Adrenal gland (tissue), 5 donors: ENCODE data around the gene TNNT3.

Source experiments
- CTCF ChIP-seq, 6 experiments: fragments of 450-650 bp in 4 of 6; fragments of 200-600 bp in 2 of 6; sonication (generic) in 1 of 6; IDR thresholded peaks; 1 replicate in 5 of 6; 2 replicates in 1 of 6; pipeline versions ENCODE4 v1.5.1 to v1.8.0; 2016 to 2021; ENCODE audit warnings: antibody characterized with exemption in 6 of 6, mild to moderate bottlenecking in 2 of 6, moderate library complexity in 1 of 6
- POLR2A ChIP-seq, 2 donors: fragments of 450-650 bp; IDR thresholded peaks; one replicate each; pipeline ENCODE4 v1.6.1; 2017; ENCODE audit warnings: antibody characterized with exemption in 2 of 2, mild to moderate bottlenecking in 2 of 2, moderate library complexity in 1 of 2
- donor health status: DM: no; HTN: no; CAD: no.

DNA sequence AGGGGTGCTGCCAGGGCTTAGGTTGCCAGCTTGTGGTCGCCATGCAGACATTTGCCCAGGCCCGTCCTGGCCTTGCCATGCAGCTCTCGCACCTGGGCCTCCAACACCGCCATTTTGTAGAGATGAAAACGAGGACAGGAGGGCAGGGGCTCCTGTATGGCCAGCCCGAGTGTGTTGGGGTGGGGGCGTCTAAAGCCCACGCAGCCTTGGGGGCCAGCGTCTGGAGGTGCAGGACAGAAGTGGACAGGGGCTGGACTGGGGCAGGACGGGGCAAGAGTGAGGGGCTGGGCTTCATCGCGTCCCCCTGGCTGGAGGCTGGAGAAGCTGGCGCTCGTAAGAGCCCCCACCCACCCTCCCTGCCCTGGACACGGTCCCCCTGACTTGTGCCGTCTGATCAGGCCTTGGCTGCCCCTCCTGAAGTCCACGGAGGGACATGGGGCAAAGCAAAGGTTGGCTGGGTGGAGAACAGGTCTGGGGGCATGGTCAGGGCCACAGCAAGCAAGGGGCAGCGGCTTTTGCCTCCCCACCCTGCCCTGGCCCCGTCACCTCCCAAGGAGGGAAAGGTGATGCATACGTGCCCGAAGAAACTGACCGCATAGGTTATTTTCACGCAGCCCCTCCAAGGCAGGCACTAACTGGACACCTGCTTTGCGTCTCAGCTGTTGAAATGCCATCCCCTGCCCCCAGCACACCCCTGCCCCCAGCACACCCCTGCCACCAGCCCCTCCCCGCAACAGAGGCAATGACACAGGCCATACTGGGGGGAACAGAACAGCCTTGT lies 815 bp downstream of the TNNT3 start:
- no peak for TF ChIP-seq POLR2A (IDR thresholded peaks at IDR 0.05)
- TF ChIP-seq CTCF (IDR thresholded peaks at IDR 0.05): no peak
